ENCODE data around the gene CCDC57.

The CCDC57 gene

GRCh38 chr17:82054351-82055022 is 158.2 kb downstream of the CCDC57 start:
- no peak overlapping the region for H3K4me3 ChIP-seq (replicated peaks in 1 of 2; ENCODE audit: low read depth in 2 of 2, low read length in 2 of 2)
- no peak for TF ChIP-seq CTCF (IDR thresholded peaks at IDR 0.05; ENCODE audit: low read depth, low read length)
- DNase-seq (ENCODE audit: low read depth in 2 of 2): no peak

DNA sequence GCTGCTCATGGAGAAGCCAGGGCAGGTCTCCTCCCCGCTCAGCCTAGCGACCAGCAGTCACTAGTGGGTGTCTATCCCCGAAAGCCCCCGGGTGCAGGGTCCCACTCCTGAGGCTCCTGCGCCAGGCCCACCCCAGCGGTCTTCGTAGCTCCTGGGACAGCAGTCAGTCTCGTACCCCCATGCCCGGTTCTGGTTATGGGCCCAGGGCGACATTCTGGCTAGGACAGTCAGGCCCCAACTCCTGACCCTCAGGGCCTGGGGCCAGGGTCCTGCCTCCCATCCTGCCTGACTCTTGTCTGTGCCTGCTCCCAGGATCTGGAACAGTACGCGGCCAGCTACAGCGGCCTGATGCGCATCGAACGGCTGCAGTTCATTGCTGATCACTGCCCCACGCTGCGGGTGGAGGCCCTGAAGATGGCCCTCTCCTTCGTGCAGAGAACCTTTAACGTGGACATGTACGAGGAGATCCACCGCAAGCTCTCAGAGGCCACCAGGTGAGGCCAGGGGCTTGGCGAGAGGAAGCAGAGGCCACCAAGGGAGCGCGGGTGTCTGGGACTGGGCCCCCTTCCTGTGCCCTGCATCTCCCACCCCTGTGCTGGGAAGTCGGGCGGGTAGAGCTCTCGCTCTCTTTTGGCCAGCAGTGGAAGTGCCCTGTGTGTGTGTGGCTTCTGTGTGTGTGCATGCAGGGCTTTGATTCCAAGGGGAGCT is 158.9 kb downstream of the CCDC57 start:
- TF ChIP-seq CTCF (IDR thresholded peaks at IDR 0.05; ENCODE audit: low read depth, low read length): no peak
- H3K4me3 ChIP-seq (replicated peaks in 1 of 2; ENCODE audit: low read depth in 2 of 2, low read length in 2 of 2): no peak overlapping the region
- DNase-seq (ENCODE audit: low read depth in 2 of 2): no peak

DNA sequence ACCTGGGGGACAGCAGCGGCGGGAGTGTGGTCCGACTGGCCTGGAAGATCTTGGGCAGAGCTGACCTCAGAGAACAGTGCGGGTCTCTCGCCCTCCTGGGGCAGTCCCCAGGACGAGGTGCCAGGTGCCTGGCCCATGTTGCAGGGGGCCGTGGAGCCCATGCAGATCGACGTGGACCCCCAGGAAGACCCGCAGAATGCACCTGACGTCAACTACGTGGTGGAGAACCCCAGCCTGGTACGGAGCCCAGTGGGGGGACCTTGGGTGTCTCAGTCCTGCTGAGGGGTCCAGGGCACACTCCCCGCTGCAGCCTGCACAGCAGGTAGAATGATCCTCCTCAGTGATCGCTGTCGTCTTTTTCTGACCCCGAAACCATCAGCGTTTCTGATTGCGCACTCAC is 159.5 kb downstream of the CCDC57 start:
- peak overlapping the region; percentile 80 to 84 for H3K4me3 ChIP-seq (replicated peaks in 1 of 2; ENCODE audit: low read depth in 2 of 2, low read length in 2 of 2)

DNA sequence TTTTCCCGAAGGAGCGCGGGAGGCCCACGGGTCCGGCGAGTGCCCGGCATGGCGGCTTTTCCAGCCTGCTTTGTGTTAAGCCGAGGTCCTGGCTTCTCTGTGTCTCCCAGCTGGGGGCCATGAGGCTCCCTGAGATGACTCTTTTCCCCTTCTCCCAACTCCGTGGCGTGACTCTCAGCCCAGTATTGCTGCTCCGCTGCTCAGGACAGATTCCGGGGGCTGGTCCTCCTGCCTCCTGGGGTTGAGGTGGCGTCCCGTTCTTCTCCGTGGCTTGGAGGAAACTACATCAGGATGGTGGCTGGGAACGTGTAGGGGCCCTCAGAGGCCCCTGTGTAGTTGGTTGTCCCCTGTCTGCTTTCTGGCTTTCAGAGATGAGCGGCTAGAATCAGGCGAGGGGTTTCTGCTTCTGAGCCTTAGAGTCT is 160.0 kb downstream of the CCDC57 start:
- peak overlapping the region; percentile 80 to 84 for H3K4me3 ChIP-seq (replicated peaks in 1 of 2; ENCODE audit: low read depth in 2 of 2, low read length in 2 of 2)
- no peak for DNase-seq (ENCODE audit: low read depth in 2 of 2)
- no peak for TF ChIP-seq CTCF (IDR thresholded peaks at IDR 0.05; ENCODE audit: low read depth, low read length)

More for the DNA sequence above, 159.5 kb downstream of the CCDC57 start:
- DNase-seq (ENCODE audit: low read depth in 2 of 2): no peak
- no peak for TF ChIP-seq CTCF (IDR thresholded peaks at IDR 0.05; ENCODE audit: low read depth, low read length)

- peak within 1 kb of the TSS; percentile 80 to 84 for H3K4me3 ChIP-seq (replicated peaks in 1 of 2; ENCODE audit: low read depth in 2 of 2, low read length in 2 of 2)
- TF ChIP-seq CTCF (IDR thresholded peaks at IDR 0.05; ENCODE audit: low read depth, low read length): no peak
- DNase-seq (ENCODE audit: low read depth in 2 of 2): peak; percentile 41 to 63
Observed at GRCh38 chr17:82051776-82052637, 160.6 kb downstream of the CCDC57 start, which contains the start of the genes GPS1 and RFNG. GPS1 (plus strand) TSS chr17:82051898; CDS start chr17:82051932, 34 bp downstream. RFNG (minus strand) TSS chr17:82051811; CDS start chr17:82051766, 45 bp downstream.

Data from cardiac fibroblast (primary cell).